HEK293 (cell line): Measurements from ENCODE around the gene CPNE9.

Experiments
- HOXA7 ChIP-seq: sonication (generic); formaldehyde crosslinking; IDR thresholded peaks from 2 replicates; pipeline ENCODE4 v1.8.1; 2022; ENCODE audit warnings: missing genetic modification reagents, borderline replicate concordance
- ZFP3 ChIP-seq: fragments of 450-650 bp; formaldehyde crosslinking; IDR thresholded peaks from 2 replicates; pipeline ENCODE4 v1.5.1; 2016; ENCODE audit warnings: low read depth, missing biosample characterization, missing genetic modification characterization
- ZNF146 ChIP-seq: fragments of 450-650 bp; formaldehyde crosslinking; IDR thresholded peaks from 2 replicates; pipeline ENCODE4 v1.5.1; 2016; ENCODE audit warnings: missing biosample characterization, missing genetic modification characterization
- ZNF221 ChIP-seq: fragments of 450-650 bp; formaldehyde crosslinking; IDR thresholded peaks from 2 replicates; pipeline ENCODE4 v1.5.1; 2017; ENCODE audit warnings: missing biosample characterization, missing genetic modification characterization, borderline replicate concordance
- ZNF24 ChIP-seq: fragments of 450-650 bp; formaldehyde crosslinking; IDR thresholded peaks from 2 replicates; pipeline ENCODE4 v1.5.1; 2016; ENCODE audit warnings: missing biosample characterization, missing genetic modification characterization
- ZNF274 ChIP-seq, 2 experiments: fragments of 200-500 bp in 1 of 2; fragments of 450-650 bp in 1 of 2; sonication (Bioruptor generic) in 1 of 2; formaldehyde crosslinking in 1 of 2; IDR thresholded peaks; 2 replicates each; pipeline versions ENCODE4 v1.5.1 to v1.6.1; 2014 to 2016; ENCODE audit warnings: borderline replicate concordance in 1 of 2, inconsistent platforms in 1 of 2, low read length in 1 of 2, missing biosample characterization in 1 of 2, missing genetic modification characterization in 1 of 2
- ZNF335 ChIP-seq: fragments of 450-650 bp; formaldehyde crosslinking; conservative IDR thresholded peaks from 2 replicates; pipeline ENCODE4 v1.5.1; 2016; ENCODE audit warnings: missing biosample characterization, missing genetic modification characterization
- ZNF629 ChIP-seq: fragments of 450-650 bp; formaldehyde crosslinking; IDR thresholded peaks from 2 replicates; pipeline ENCODE4 v1.5.1; 2017; ENCODE audit warnings: missing biosample characterization, missing genetic modification characterization
- TF ChIP-seq, protein P1 (sequence below): fragments of 450-650 bp; formaldehyde crosslinking; IDR thresholded peaks from 2 replicates; pipeline ENCODE4 v1.5.1; 2016; ENCODE audit warnings: missing biosample characterization, missing genetic modification characterization
- TF ChIP-seq, protein P2 (sequence below): fragments of 450-650 bp; formaldehyde crosslinking; IDR thresholded peaks from 2 replicates; pipeline ENCODE4 v1.5.1; 2016; ENCODE audit warnings: missing biosample characterization, missing genetic modification characterization

DNA sequence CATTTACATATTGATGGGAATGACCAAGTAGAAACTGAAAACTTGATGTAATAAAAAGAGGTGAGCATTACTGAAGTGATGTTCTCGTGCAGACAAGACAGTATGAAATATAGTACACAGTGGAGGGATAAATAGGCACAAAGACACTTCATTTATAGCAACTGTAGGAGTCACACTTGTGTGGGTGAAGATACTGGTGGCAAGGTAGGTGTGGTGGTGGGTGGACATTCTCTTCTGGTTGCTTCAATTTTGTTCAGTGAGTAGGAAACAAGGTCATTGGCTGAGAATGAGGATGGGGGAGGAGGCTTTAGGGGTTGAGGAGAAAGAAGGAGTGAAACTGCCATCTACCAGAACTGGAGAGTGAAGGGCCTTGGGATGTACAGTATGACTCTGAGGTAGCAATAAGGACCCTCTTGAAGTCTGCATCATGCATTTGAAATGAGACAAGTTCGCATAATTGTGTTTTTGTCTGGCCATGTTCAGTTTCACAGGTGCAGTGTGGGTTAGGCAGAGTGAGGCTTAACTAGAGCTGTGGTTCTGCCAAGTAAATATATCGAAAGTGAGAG, 6.6 kb downstream of the CPNE9 start:
- TF ChIP-seq, protein P1, sequence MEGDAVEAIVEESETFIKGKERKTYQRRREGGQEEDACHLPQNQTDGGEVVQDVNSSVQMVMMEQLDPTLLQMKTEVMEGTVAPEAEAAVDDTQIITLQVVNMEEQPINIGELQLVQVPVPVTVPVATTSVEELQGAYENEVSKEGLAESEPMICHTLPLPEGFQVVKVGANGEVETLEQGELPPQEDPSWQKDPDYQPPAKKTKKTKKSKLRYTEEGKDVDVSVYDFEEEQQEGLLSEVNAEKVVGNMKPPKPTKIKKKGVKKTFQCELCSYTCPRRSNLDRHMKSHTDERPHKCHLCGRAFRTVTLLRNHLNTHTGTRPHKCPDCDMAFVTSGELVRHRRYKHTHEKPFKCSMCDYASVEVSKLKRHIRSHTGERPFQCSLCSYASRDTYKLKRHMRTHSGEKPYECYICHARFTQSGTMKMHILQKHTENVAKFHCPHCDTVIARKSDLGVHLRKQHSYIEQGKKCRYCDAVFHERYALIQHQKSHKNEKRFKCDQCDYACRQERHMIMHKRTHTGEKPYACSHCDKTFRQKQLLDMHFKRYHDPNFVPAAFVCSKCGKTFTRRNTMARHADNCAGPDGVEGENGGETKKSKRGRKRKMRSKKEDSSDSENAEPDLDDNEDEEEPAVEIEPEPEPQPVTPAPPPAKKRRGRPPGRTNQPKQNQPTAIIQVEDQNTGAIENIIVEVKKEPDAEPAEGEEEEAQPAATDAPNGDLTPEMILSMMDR (tag by site-specific recombination), result no peak
- no peak for TF ChIP-seq HOXA7
- TF ChIP-seq ZFP3 (tag by site-specific recombination), result no peak
- TF ChIP-seq, protein P2, sequence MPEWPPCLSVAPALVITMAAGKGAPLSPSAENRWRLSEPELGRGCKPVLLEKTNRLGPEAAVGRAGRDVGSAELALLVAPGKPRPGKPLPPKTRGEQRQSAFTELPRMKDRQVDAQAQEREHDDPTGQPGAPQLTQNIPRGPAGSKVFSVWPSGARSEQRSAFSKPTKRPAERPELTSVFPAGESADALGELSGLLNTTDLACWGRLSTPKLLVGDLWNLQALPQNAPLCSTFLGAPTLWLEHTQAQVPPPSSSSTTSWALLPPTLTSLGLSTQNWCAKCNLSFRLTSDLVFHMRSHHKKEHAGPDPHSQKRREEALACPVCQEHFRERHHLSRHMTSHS (tag by site-specific recombination), result no peak
- no peak for TF ChIP-seq ZNF146 (tag by site-specific recombination)
- TF ChIP-seq ZNF335, result no peak
- no peak for TF ChIP-seq ZNF24 (tag by site-specific recombination)
- TF ChIP-seq ZNF629 (tag by site-specific recombination), result no peak
- TF ChIP-seq ZNF221 (tag by site-specific recombination), result no peak
- TF ChIP-seq ZNF274 (IDR thresholded peaks at IDR 0.05; ENCODE audit: low read length), result no peak
- no peak for TF ChIP-seq ZNF274 (tag by site-specific recombination; IDR thresholded peaks at IDR 0.05; ENCODE audit: borderline replicate concordance)
